Kidney glomerular epithelial cell (primary cell): Measurements from ENCODE around the gene MN1.

Experiments used
- DNase-seq: peaks from one replicate; lab custom pipeline; 2025; lab: John Stamatoyannopoulos, UW

MN1 gene

DNA sequence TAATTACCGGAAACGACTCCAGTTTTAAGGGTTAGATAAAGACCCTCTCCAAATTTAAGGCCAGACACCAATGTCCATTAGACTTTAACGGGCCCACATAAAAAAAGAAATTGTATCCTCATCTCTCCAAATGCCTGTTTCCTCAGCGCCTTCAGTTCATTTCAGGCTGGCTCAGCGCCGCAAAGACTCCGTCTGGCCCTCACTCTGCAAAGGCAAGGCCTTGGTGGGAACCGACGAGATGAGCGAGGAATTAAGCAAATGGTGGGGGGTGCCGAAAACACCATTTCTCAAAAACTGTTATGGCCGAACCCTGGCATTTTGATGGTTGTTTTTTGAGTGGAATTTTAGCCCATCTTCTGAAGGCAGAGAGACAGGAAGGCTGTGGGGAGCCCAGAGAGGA is 15.7 kb downstream of the MN1 start:
- DNase-seq = no peak

DNA sequence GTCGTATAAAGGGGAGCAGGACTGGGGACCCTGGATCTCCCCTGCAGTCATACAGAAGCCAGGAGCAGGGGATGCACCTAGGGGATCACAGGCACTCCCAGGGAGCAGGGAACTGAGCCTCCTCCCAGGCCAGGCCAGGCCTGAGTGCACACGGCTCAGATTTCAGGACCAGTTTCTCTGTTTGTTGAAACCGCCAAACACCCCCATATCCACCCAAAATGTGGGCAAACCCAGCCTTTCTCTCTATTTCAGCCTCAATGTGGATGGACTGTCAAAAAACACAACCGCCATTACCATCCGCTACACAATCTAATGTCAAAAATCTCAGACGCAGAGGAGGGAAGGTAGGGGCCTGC is 17.5 kb downstream of the MN1 start:
- no peak for DNase-seq

DNA sequence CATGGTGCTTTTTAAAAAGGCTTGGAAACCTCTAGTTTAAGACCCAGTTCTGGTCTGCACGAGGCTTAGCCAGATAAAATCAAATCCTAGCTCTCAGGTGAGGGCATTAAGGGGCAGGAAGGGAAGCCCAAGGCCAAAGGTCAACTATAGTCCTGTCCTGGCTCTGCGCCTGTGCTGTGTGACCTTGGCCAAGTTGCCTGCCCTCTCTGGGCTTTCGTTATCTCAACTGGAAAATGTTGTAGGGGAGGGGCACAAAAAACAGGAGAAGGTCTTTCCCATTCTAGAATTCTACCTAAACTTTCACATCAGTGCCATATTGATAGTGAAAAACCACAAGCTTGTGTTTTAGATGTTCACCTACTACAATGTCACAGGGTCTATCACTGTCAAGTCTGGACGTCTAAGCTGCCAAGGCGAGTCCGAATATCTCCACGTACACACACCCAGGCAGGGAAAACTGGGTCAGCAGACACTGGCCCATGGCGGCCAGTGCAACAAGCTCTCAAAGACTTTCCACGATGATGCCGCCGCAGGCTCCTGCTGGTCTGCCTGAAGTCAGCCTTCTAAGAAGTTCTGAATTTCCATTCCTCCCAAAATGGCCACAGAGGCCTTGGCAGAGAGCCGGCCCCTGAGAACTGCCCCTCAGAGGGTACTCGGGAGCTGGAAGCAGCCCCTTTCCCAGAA is 18.0 kb downstream of the MN1 start:
- no peak for DNase-seq

DNA sequence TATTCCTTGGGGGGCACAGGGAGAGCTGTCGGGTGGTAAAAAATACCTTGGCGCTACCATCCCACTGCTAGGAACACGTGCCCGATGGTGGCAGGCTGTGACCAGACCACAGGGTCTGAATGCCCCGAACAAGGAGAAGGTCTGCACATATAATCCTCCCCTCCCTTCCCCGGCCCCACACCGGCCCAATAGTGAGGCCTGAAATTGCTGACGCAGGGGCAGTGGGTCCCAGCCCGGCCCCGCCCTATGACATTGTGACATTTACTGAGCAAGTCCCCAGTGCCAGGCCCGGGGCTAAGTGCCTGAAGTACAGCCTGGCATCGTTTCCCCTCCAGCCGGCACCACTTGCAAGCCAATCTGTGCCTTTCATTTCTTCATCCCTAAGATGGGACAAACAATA is 19.5 kb downstream of the MN1 start:
- no peak for DNase-seq

DNA sequence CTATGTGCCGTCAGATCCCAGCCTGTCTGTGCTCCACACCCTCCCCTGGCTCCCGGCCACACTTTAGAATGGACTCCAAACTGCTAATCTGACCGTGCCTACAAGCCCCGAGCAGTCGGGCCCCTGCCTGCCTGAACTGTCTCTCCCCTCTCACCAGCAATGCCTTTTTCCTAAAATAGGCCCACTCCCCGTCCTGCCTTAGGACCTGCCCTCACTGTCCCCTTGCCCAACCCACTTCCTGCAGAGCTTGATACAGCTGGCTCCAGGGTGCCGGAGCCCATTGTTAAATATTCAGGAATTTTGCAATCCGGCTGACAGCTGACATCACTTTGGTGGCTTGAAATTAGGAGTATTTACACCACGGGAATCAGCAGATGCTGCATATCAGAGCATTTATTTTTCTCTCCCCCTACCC is 21.4 kb downstream of the MN1 start:
- DNase-seq = no peak

DNA sequence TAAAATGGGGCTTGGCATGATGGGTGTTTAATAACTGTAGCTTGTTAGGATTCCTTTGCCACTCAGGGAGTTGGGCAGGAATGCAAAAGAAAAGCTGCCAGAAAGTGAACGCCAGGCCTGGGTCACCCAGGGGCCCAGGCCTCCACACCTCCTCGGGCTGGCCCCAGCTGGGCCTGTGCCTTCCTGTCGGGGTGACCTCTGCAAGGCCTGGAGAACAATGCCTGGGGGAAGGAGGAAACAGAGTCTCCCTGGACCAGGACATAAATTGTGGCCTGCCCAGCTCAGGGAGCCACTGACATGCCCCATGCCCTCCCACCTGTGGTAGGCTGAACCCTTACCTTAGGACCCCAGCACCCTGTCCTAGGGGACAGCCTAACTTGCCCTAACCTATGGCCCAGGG is 21.9 kb downstream of the MN1 start:
- no peak for DNase-seq

DNA sequence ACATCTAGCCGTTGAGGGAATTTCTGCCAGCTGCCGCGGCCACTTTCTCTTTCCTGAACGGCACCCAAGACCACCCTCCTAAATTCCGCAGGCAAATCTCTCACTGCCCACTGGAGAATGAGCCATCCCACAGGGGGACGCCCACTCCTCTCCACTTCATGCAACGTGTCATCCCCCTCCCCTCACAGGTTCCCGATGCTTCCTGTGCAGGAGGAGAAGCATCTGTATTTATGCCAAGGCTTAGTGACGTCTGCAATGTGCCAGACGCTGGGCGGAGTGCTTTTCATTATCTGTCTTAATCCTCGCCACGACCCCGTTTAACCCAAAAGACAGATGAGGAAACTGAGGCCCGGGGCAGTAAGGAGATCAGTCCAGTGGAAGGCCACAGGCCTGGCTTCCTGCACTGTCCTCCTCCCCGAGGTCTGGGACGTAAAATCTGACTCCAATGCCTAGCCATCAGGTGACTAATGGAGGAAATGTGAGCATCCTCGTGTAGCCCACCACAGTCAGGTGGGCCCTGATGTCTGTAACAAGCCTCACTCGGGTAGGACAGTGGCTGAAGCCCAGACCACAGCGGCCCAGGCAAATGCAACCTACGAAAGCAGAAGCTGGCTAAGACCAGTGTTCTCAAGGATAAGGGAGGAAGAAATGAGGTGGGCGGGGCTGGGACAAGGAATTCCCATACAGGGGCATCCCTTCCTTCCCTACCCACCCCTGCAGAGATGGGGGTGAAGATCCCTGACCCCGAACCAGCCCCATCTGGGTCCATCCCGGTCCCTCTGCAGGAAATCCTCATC is 23.1 kb downstream of the MN1 start:
- DNase-seq = no peak

DNA sequence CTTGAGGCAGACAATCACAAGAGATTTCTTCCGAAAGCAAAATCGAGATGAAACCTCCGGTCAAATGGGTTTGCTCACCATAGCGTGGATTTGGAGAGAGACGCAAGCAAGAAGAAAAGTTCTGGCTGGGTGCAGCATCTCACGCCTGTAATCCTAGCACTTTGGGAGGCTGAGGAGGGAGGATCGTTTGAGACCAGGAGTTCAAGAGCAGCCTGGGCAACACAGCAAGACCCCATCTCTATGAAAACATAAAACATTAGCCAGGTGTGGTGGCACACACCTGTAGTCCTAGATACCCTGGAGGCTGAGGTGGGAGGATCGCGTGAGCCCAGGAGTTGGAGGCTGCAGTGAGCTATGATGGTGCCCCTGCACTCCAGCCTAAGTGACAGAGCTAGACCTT is 24.4 kb downstream of the MN1 start:
- DNase-seq = no peak

DNA sequence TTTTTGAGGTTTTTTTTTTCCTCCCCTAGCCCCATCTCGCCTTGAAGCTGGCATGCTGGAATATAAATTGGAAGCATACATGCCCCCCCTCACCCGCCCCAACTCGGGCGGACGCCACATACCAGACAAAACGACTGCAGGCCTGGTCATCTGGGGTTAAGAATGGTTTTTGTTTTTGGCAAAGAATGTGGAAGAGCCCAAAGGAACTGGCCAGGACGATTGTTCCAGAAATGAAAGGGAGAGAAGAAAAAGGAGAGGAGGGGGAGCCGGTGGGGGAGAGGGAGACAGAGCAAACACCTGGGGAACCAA is 25.0 kb downstream of the MN1 start:
- DNase-seq = no peak

DNA sequence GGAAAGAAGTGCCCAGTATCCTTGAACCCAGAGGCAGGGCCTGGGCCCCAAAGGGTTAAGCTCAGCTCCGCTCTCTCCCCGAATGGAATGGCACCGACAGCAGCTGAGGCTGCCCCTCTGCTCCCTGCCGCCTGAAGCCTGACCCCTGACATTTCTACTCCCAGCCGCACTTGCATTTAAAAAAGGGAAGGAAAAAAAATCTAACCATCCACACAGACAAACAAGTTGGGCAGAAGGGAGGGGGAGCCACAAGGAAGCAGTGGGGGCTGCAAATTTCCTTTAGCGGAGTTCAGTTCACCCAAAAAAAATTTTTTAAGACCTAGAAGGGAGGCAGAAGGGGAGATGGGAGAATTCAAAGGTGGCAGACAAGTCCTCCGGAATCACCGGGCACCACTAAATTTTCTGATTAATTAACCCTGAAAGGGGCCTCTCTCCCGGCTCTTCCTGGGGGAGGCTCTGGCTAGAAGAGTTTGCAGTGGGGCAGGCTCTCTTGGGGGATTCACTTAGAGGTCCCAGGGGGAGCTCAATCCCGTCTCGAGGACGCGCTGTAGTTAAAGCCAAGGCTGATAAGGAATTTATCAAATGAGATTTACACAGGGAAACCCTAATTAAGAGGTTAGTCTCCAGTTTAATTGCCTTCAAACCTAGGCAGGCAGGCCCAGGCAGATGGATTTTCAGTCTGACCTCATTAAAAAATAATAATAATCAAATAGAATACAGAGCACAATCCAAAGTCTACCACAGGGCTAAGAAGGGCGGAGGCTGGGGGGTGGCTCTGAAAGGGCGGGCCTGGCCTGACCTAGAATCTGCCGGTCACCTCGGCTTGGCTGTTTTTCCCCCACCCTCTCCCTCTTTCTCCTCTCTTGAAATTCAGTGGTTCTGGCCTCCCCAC is 25.6 kb downstream of the MN1 start:
- DNase-seq = no peak

DNA sequence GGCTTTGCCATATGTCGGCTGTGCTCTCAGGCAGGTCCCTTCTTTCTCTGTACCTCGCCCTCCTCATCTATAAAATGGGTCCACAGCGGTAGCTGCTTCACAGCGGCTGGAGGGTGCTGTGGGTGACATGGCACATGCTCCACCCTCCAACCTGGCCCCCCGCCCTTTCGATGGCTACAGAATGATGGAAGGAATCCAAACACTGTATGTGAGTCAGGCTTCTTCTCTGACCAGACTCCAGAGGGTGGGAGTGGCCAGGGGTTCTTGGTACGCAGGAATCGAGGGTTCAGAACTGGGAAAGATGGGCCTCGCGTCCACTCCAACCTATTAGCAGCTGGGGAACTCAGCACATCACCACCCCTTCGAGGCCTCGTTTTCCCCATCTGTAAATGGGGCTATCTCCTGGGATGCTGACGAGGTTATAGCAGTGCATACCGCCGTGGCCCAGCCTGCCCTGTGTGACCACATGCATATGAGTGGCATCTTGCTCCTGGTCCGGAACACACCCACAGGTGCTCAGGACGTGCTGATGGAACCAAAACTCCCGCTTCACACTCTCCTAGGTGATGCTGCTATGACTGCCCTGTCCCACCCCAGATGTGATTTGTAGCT is 26.4 kb downstream of the MN1 start:
- DNase-seq = no peak

DNA sequence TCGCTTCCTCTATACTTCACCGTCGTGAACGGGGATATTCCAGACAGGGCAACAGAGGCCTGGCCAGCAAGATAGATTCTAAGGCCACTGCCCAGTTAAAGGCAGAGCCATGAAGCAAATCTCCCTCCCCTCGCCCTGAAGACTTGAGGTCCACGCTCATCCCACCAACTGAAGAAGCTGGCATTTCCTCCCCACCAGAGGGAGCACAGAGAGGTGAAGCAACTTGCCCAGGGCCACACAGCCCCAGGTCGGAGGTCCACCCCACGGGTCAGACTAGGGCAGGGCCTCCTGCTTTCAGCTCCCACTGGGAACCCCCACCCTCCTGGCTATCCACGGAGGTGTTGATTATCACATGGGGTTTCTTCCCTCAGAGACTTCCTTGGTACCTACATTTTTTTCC is 27.4 kb downstream of the MN1 start:
- DNase-seq = no peak

DNA sequence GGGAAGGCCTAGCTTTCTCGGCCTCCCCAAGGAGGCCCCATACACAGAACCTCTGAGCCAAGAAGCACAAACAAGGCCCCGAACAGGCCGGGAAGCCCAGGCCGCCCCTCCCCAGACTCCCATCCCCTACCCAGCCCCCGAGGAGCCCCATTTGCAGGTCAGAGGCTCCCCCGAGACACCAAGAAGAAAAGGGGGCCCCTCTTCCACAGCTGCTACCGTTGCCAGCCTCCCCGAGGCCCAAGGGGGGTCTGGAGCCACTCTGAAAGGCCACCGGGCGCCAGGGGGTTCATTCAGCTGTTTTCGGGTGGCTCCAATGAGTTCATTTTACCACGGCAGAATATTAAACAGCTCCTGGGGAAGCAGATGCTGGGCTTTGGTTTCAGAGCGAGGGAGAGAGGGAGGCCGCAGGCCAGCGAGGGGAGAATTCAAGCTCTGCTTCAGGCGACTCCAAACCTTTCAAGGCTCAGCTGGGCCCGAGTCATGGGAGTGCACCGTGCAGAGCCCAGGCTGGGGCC is 28.5 kb downstream of the MN1 start:
- DNase-seq = no peak

DNA sequence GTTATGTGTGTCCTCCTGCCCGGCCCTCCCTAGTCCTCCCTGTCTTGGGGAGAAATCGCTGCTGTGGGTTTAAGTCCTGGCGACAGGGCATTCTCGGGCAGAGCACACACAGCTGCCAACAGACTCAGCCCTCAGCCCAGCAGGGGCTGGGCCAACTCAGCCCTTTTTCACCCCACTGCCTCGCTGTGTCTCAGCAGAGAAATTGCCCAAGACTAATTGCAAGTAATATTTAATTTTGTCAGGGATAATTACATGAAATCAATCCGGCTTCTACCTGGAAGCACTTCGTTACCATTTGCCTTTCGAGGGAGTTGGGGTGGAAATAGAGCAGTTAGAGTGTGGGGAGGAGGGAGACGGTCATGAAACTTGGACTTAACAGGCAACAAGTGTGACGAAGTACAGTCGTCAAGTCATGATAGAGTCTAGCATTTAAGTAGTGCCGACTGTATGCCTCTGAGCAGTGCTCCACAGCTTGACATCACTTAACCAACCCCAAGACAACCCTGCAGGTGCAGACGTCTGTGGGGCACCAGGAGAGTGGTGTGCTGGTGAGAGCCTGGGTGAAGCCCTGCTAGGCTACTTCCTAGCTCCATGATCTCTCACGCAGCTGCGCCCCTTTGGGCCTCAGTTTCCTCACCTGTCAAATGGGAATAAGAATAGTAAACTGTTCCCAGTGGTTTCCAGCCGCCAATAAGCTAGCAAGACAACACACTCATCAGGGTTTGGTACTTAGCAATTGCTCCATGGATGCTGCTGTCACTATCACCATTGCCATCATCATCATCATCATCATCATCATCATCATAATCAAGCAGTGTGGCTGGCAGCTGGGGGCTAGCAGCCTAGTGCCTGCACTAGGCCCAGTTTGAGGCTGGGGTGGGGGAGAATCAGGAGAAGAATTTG is 29.2 kb downstream of the MN1 start:
- no peak for DNase-seq

DNA sequence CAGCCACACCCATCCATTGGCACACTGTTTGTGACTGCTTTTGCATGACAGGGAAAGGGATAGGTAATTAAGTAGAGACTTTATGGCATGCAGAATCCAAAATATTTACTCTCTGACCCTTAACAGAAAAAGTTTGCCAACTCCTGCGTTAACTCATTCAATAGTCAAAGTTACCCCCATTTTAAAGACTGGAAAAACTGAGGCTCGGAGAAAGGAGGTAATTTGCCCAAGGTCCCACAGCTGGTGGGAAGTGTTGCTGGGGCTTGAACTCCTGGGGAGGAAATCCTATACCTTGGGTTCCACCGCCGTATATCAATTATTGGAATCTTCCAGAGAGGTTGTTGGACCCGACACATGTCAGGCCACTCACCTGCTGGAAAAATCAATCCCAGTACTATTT is 29.9 kb downstream of the MN1 start:
- DNase-seq = no peak

DNA sequence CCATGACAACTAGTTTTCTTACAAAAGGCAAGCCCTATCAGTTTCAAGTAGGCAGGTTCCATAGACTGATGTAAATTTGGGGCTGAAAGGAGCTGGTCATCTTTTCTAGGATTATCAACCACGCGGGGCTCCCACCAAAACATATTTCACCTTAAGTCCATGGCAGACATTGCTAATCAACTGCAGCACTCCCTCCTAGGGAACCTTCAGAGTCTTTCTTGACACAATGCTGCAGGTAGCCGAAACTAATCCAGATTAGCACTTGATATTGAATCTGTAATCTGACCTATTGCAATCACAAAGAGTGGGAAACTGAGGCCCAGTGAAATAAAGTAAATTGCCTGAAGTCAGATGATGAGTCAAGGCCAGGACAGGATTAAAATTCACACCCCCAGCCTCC is 32.5 kb downstream of the MN1 start:
- DNase-seq = no peak

DNA sequence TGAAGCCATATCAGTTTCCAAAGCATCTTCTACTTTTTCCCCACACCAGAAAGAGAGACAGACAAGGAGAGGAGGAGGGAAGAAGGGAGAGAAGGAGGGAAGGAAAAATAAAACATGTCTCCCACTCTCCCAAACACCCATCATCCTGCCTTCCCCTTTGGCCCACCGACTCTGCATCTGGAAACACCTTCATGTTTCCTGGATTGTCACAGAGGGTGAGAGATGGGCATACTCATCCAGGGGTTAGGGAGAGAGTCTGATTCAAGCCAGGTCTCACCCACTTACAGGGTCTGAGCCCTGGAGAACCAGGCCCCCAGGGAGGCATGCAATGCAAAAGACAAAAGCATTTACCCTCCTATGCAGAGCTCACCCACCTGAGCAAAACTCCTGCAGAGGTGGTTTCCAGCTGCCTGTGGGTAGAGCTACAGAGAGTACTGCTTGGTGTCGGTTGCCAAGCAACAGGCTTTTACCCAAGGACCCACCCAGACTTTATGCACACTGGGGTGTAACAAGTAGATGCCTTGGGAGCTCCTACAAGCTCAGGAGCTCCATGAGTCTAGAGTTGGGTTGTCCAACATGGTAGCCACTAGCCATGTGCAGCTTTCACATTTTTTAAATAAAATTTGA is 33.4 kb downstream of the MN1 start:
- DNase-seq = no peak

DNA sequence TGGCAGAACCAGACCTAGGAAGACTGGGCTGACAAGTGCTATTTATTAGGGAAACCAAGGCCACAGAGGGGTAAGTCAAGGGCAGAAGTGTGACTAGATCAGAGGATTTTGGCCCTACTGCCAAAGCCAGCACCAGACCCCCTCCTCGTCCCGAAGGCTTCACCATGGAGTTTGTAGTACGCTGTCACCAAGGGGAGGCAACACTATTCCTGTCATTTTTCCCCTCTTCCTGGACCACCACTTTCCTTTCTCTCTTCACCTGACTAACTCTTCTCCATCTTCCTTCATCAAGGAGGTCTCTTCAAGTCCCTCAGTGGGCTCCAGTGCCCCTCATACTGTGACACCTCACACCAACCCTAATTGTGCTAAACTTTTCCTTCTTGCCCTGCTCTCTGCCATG is 34.9 kb downstream of the MN1 start:
- DNase-seq = no peak

DNA sequence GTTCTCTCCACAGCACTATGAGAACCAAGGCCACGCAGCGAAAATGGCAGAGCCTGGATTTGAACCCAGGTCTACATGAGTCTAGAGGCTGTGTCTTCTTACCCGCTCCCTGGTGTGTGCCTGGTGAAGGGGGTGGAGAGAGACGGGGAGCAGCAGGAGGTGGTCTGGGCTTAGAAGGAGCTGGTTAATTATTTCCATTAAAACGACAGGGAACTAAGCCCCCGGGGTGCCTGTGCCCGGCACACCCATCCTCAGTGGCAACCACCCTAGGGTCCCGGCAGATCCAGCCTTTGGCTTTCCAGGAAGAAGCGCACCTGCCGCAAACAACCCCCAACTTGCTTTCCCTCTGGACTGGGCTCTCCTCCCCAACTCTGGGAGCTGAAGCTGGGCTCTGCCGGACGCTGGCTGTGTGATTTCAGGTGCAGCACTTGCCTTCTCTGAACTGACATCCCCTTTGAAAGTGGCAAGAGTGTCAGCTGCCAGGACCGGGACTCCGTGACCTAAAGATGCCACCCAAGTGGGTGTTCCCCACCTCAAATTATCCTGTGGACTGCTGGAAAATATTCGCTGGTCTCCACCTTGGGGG is 35.8 kb downstream of the MN1 start:
- no peak for DNase-seq

DNA sequence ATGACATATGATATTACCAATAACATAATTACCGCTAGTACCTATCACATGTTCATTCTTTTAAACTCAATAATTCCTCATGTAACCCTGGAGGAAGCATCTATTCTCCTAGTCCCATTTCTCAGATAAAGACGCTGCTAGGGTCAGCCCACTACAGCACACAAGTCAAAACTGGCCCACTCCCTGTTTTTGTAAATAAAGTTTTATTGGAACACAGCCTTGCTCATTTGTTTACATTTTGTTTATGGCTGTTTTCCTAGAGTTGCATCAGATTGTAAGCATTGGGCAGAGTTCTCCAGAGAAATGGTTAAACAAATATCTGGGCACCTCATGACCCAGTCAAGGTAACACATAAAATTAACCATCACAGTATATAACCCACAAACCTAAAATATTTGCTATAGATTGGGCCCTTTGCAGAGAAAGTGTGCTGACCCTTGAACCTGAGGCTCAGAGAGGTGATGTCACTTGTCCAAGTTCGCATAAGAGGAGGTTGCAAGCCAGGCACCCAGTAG is 36.8 kb downstream of the MN1 start:
- no peak for DNase-seq
